Ovary (tissue), 9 donors: ENCODE data around the gene TRABD2B. TPM values are rescaled to one million over a fixed set of nuclear protein-coding genes. Genes with fewer than 3 reads are reported as not detected.

ENCODE experiments used
- DNase-seq, 5 donors: peaks; one replicate each; pipeline ENCODE4 v3.0.0-alpha.2; 2019 to 2020
- H3K27ac ChIP-seq, 2 donors: fragments of 200-600 bp; one replicate each; pipeline versions ENCODE4 v1.5.1 to v1.8.0; 2019 to 2022
- H3K27me3 ChIP-seq: fragments of 200-600 bp; one replicate; pipeline ENCODE4 v1.8.0; 2022
- H3K36me3 ChIP-seq: fragments of 200-600 bp; sonication (generic); one replicate; pipeline ENCODE4 v1.5.1; 2019
- H3K4me1 ChIP-seq: one replicate; pipeline ENCODE4 v1.8.1; 2013; ENCODE audit warnings: mild to moderate bottlenecking, moderate library complexity; ENCODE audit not compliant: insufficient read depth
- H3K4me3 ChIP-seq: fragments of 200-600 bp; sonication (generic); one replicate; pipeline ENCODE4 v1.5.1; 2017
- H3K9me3 ChIP-seq, 2 donors: fragments of 200-600 bp in 1 of 2; sonication (generic) in 1 of 2; one replicate each; pipeline versions ENCODE4 v1.5.1 to v1.8.1; 2013 to 2019; ENCODE audit warnings: mild to moderate bottlenecking in 1 of 2, moderate library complexity in 1 of 2
- EP300 ChIP-seq: sonication (generic); formaldehyde crosslinking; IDR thresholded peaks from one replicate; pipeline ENCODE4 v1.6.1; 2017; ENCODE audit warnings: antibody characterized with exemption
- POLR2A ChIP-seq: fragments of 450-650 bp; IDR thresholded peaks from one replicate; pipeline ENCODE4 v1.6.1; 2017; ENCODE audit warnings: antibody characterized with exemption, mild to moderate bottlenecking, moderate library complexity
- WGBS, 3 donors: extraction: QIAGEN DNeasy Blood & Tissue Kit in 1 of 3; methylation state at CpG; one replicate each; pipeline versions ENCODE4 v1.1.5 to v1.1.7; 2013 to 2017; 5-methylcytosine and 5-hydroxymethylcytosine counted together
- intact Hi-C, 4 donors: fragments of 100-400 bp; cut with DNase I; formaldehyde crosslinking; loops; one replicate each; pipeline versions ENCODE4 v1.11.0 to v1.15.1; 2022 to 2023
- polyA plus RNA-seq, 2 donors: library from polyadenylated mRNA; stranded (reverse); fragments of 200-250 nt in 1 of 2; fragments of 350-450 nt in 1 of 2; fragmentation: Illumina TruSeq in 1 of 2; extraction: RNeasy Lipid Tissue Mini Kit (QIAGEN cat#74804) in 1 of 2; gene quantifications; one replicate each; pipeline ENCODE4 v1.2.3, GENCODE V29; 2013 to 2014
- total RNA-seq, 7 donors: library from RNA; depleted of rRNA in 2 of 7; stranded (reverse); fragments of >200 nt in 2 of 7; fragmentation: NEBNext Ultra II Directional in 3 of 7; extraction: Animal tissue kit (Norgen Biotek cat#: 25700) in 3 of 7; gene quantifications; one replicate each; pipeline versions ENCODE4 v1.1.0 to v1.2.4, GENCODE V29; 2016 to 2023
- TF ChIP-seq, protein P1 (sequence below), 3 donors: fragments of 450-650 bp in 2 of 3; fragments of 200-600 bp in 1 of 3; IDR thresholded peaks; one replicate each; pipeline versions ENCODE4 v1.5.1 to v1.8.0; 2016 to 2022; ENCODE audit warnings: antibody characterized with exemption in 3 of 3, mild to moderate bottlenecking in 1 of 3
- donor health status: DM: no; HTN: no; CAD: no; lungs with moderate emphysema.
- donor health status: DM: no; HTN: no; CAD: no.
- donor health status: Bipolar disorder and iron deficiency.
- donor health status: DM: yes; HTN: yes; CAD: no.
- donor health status: DM: no; HTN: no; CAD: no.
- donor health status: DM: yes; HTN: yes; CAD: no.

The TRABD2B gene
- total and polyA plus RNA-seq, 9 donors = 0.18 to 1.6 (median 0.52) TPM

DNA sequence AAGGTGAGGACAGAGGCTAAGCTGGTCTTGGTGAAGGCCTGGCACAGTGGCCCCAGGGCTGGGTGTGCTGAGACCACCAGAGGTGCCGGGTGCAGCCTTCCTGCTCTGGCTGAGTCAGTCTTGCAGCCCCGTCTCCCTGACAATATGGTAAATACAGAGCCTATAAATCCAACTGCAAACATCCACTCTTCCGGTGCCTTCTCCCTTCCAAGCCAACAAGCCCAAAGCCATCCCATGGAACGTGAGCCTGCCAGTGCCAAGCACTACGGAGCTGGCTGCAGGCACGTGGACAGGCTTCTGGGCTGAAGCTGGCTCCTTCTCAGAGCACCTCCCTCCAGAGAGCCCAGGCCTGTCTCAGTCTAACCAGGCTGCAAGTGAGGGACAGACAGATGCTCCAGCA, 70.0 kb downstream of the TRABD2B start:
- TF ChIP-seq POLR2A (no peak), EP300 (no peak)
- TF ChIP-seq, protein P1, sequence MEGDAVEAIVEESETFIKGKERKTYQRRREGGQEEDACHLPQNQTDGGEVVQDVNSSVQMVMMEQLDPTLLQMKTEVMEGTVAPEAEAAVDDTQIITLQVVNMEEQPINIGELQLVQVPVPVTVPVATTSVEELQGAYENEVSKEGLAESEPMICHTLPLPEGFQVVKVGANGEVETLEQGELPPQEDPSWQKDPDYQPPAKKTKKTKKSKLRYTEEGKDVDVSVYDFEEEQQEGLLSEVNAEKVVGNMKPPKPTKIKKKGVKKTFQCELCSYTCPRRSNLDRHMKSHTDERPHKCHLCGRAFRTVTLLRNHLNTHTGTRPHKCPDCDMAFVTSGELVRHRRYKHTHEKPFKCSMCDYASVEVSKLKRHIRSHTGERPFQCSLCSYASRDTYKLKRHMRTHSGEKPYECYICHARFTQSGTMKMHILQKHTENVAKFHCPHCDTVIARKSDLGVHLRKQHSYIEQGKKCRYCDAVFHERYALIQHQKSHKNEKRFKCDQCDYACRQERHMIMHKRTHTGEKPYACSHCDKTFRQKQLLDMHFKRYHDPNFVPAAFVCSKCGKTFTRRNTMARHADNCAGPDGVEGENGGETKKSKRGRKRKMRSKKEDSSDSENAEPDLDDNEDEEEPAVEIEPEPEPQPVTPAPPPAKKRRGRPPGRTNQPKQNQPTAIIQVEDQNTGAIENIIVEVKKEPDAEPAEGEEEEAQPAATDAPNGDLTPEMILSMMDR (IDR thresholded peaks at IDR 0.05) = no peak
- no peaks in the 10 kb centered on the region for H3K36me3 ChIP-seq
- H3K27ac ChIP-seq = no peak overlapping the region
- no peak overlapping the region for H3K4me3 ChIP-seq
- no peak for DNase-seq
- 82 to 88% (median 85%) methylated on average over 6 of the region's 6 CpGs for WGBS, 3 donors
- H3K4me1 ChIP-seq = no peaks in the 10 kb centered on the region
- no peaks in the 10 kb centered on the region for H3K9me3 ChIP-seq
- no peaks in the 10 kb centered on the region for H3K27me3 ChIP-seq
- intact Hi-C loops = no loop called here

DNA sequence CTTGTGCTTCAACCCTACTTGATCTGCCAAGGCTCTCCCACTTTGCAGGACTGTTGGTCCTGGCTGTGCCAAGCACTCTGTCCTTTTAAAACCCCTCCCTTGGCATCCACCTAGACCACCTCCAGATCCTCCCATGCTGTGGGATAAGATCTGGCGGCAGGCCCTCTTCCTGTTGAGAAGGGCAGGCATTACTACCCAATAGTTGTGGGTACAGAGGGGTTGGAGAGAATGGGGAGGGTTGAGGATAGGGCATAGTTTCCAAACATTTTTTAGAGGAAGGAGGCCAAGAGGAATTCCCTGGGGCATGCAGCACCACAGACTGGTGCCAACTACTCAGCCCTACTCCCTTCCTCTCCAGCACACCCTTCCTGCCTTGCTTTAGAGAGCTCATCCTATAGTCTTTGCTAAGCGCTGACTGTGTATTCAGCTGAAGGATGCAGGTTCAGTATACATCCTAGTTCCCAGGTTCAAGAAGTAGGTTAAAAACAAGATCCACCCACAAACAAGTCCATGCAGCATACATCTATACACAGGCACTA, 70.7 kb downstream of the TRABD2B start:
- no peaks in the 10 kb centered on the region for H3K9me3 ChIP-seq
- no peak for DNase-seq
- intact Hi-C loops = no loop called here
- H3K27ac ChIP-seq = no peak overlapping the region
- H3K27me3 ChIP-seq = no peaks in the 10 kb centered on the region
- no peaks in the 10 kb centered on the region for H3K4me1 ChIP-seq
- H3K4me3 ChIP-seq = no peak overlapping the region
- no peaks in the 10 kb centered on the region for H3K36me3 ChIP-seq
- no peak for TF ChIP-seq POLR2A
- TF ChIP-seq EP300 = no peak
- TF ChIP-seq, protein P1 (IDR thresholded peaks at IDR 0.05) = no peak
- WGBS, 3 donors = 41 to 49% (median 42%) methylated on average over 2 of the region's 2 CpGs

DNA sequence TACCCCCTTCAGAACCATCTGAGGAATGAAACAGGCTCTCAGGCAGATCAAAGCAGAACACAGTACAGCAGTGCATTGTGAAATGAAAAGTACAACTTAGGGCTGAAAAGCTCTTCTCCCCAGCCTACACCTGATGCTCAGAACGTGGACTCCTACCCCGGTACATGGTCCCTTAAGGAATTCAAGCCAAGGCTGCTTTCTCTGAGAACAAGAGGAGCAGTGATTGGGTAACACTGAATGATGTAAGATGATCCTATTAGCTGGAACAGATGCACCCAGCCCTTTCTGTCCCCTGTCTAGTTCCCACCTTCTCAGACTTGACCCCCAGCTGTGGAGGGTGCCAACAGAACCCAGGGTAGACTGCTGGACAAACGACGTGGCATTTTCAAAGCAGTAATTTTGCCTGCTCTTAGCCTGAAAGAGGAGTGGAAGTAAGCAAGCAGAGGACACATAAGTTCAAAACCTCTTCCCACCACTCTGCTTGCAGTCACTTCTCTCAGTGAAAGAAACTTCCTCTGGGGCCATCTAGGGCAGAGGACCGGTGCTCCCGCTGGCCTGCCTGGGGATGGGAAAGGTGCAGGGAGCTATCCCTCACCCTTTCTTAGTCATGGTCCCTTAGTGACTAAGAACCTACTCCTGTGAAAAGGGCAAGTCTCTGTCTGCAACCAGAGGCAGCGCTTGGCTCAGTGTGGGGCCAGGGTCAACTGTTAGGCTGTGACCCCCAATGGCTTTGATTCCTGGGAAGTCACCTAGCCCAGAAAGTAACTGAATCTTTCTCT, 72.7 kb downstream of the TRABD2B start:
- H3K36me3 ChIP-seq = no peaks in the 10 kb centered on the region
- intact Hi-C loops = no loop called here
- H3K27me3 ChIP-seq = no peaks in the 10 kb centered on the region
- 72 to 82% (median 74%) methylated on average over 7 of the region's 7 CpGs for WGBS, 3 donors
- H3K4me3 ChIP-seq = no peak overlapping the region
- no peak for DNase-seq
- H3K27ac ChIP-seq = no peak overlapping the region
- TF ChIP-seq, protein P1 (IDR thresholded peaks at IDR 0.05) = no peak
- no peak for TF ChIP-seq POLR2A
- TF ChIP-seq EP300 = no peak
- H3K9me3 ChIP-seq = no peaks in the 10 kb centered on the region
- no peaks in the 10 kb centered on the region for H3K4me1 ChIP-seq

DNA sequence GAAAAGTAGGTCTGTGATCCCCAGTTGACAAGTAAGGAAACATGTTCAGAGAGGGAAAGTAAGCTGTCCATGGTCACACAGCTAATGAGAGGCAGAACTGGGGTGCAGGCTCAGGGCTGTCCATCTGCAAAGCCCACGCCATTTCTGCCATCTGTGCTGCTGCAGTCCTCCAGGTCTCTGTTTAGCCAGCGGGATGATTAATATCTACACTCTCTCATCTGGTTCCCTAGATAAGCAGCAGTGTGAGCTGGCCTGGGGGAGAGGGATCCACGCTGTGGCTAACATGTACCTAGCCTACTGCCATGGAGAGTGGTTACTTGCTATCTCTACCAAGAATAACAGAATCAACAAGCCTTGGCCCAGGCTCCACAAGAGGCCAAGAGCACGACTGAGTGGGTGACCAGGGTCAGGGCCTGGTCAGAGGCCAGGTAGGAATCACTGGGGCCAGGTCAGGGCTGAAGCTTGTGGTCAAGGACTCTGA, 75.2 kb downstream of the TRABD2B start:
- no peaks in the 10 kb centered on the region for H3K36me3 ChIP-seq
- no peak overlapping the region for H3K4me3 ChIP-seq
- intact Hi-C loops = no loop called here
- H3K4me1 ChIP-seq = no peaks in the 10 kb centered on the region
- WGBS, 3 donors = 82 to 90% (median 90%) methylated on average over 4 of the region's 4 CpGs
- no peaks in the 10 kb centered on the region for H3K27me3 ChIP-seq
- TF ChIP-seq EP300 = no peak
- no peak for TF ChIP-seq POLR2A
- TF ChIP-seq, protein P1 (IDR thresholded peaks at IDR 0.05) = no peak
- no peak for DNase-seq
- no peaks in the 10 kb centered on the region for H3K9me3 ChIP-seq
- no peak overlapping the region for H3K27ac ChIP-seq
